ENCODE data around the gene SETD1A. TPM values are rescaled to one million over a fixed set of nuclear protein-coding genes. Genes with fewer than 3 reads are reported as not detected.
A peak's percentile ranks its signal among the peaks of the same experiment; 100 is the strongest.

SETD1A gene
- total RNA-seq (2012; rRNA removed) (0.54 and 0.56 TPM in 2 replicates), polyA plus RNA-seq (2012; rRNA removed) (5.8 and 6.5 TPM in 2 replicates), Bru-seq, nascent RNA (percentile 70 among the genes with signal in this experiment), BruChase-seq, experiment 1, labeled RNA remaining after a 6-hour chase (percentile 67 among the genes with signal in this experiment), BruChase-seq, experiment 2, labeled RNA remaining after a 2-hour chase (percentile 70 among the genes with signal in this experiment)
- 3.3 and 4.8 TPM in 2 replicates for polyA plus RNA-seq (2012; cell fraction: cytosol; rRNA removed)
- polyA plus RNA-seq (2012; cell fraction: nucleus; rRNA removed; ENCODE audit: low replicate concordance), result 16.4 and 29.7 TPM in 2 replicates
- long read RNA-seq, partial matches to known transcripts, result 4 of 5 reads
- long read RNA-seq, other reads (novel, unspliced or antisense), result 1 of 5 reads

DNA sequence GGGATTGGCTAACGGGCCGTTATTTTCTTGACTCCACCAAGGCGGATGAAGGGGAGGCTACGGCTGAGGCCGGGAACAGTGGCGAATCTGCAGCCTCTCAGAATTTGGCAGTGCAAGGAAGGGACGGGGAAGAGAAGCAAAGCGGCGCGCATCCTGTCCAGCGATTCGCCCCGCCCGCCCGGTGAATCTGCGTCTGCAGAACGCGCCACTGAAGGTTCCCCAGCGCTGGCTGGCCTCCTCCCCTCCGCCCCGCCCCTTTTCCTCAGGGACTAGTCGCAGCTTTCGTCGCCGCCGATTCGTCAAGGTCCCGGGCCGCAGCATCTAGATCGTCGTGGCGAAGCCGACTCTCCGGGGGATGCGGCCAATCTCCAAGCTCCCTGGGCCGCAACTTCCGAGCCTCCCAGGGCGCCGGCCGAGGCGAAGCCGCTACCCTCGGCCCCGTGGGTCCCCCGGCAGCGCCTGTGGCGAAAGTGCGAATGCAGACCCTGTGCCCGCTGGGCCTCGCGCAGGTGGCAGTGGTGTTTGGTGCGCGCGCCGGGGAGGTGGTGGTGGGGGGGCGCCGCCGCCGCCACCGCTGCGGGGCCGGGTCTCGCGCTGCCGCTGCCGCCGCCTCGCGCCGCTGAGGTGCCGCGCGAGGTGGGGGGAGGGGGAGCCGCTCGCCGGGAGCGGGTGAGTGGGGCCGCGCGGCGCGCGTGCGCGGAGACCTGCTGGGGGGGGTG lies at the start of gene SETD1A:
TSS of gene SETD1A (plus strand) at position 299 of the 719 bp plus-strand sequence. CDS start 978 bp downstream, outside the sequence.
- H2AK5ac ChIP-seq (ENCODE audit: low read depth, low read length), result peak within 1 kb of the TSS; percentile 92; the same call in 1 of the 2 replicates
- H4K8ac ChIP-seq (ENCODE audit: low read depth in 2 of 2, low read length in 2 of 2), result peak within 1 kb of the TSS; percentile 95 to 98
- peak within 1 kb of the TSS; percentile 92 for H4K91ac ChIP-seq (ENCODE audit: insufficient read depth, low read depth, low read length)
- ATAC-seq (ENCODE audit: low read depth), result peak; percentile 85
- H3K9ac ChIP-seq (ENCODE audit: low read depth, low read length), result peak within 1 kb of the TSS; percentile 95
- peak within 1 kb of the TSS; percentile 96 for H3K14ac ChIP-seq (replicated peaks; ENCODE audit: low read depth, low read length)
- peak within 1 kb of the TSS; percentile 6; the same call in 1 of the 2 replicates for H2BK20ac ChIP-seq (ENCODE audit: low read depth, low read length)
- peak within 1 kb of the TSS; percentile 94; the same call in 1 of the 2 replicates for H3K23ac ChIP-seq (ENCODE audit: low read depth, low read length)
- peaks cover 33 to 44% of the 10 kb centered on the region in 2 experiments for H3K79me1 ChIP-seq (ENCODE audit: low read depth in 1 of 2, low read length in 2 of 2)
- peak within 1 kb of the TSS; percentile 89 for H2BK120ac ChIP-seq (ENCODE audit: low read depth, low read length)
- H3K4me1 ChIP-seq (ENCODE audit: control insufficient read depth, insufficient read depth, low read length), result peaks cover 6% of the 10 kb centered on the region
- WGBS, 2 experiments (ENCODE audit: extremely low coverage in 2 of 2, insufficient read length in 1 of 2), result 0% methylated on average over 34 of the region's 85 CpGs; no CpG with 5 or more reads in 1 of the 2 experiments
- H3K9me1 ChIP-seq (ENCODE audit: insufficient read depth, low read length), result no peaks in the 10 kb centered on the region; the same call in 1 of the 2 replicates
- no peaks in the 10 kb centered on the region for H3K27me3 ChIP-seq (ENCODE audit: control insufficient read depth, insufficient read depth, low read length)
- peak within 1 kb of the TSS; percentile 95 for H3K27ac ChIP-seq (ENCODE audit: insufficient read depth, low read length)
- POLR2A ChIA-PET (ENCODE audit: unreplicated experiment), result no interaction called here
- intact Hi-C loops (cut with micrococcal nuclease), result loop anchor here (1.0 to 10.0 kb wide), 3 partner anchors 117 to 907 kb away; partner anchors contain the start of genes ZNF646 and ZNF668
- peak within 1 kb of the TSS; percentile 98 for H3K4ac ChIP-seq (ENCODE audit: low read depth, low read length)
- H2BK5ac ChIP-seq (ENCODE audit: low read depth, low read length, poor library complexity, severe bottlenecking), result peak within 1 kb of the TSS; percentile 98
- peak within 1 kb of the TSS; percentile 88; the same call in 1 of the 3 replicates for H2BK15ac ChIP-seq (ENCODE audit: low read depth, low read length)
- peak within 1 kb of the TSS; percentile 96 for H3K4me2 ChIP-seq (ENCODE audit: low read depth, low read length)
- in situ Hi-C loops (cut with MboI; ENCODE audit: low sequenced_read_pairs), result no loop called here
- H3K4me3 ChIP-seq (ENCODE audit: insufficient read depth, low read depth, low read length), result peak within 1 kb of the TSS; percentile 61
- H2AFZ ChIP-seq (replicated peaks; ENCODE audit: low read length, poor library complexity), result peak within 1 kb of the TSS; percentile 99
- CTCF ChIA-PET, result interaction anchor here (0.6 kb wide), 1 partner anchor 510 kb away, joined by 3 read pairs; no protein-coding TSS in a partner anchor
- BruUV-seq (replicated peaks), result no TSS peak
- dilution Hi-C loops (cut with HindIII; ENCODE audit: low sequenced_read_pairs, unreplicated experiment), result no loop called here
- H4K5ac ChIP-seq (ENCODE audit: low read depth, low read length), result peak within 1 kb of the TSS; percentile 81
- peak within 1 kb of the TSS; percentile 94 for H2AK9ac ChIP-seq (replicated peaks; ENCODE audit: low read depth, low read length, poor library complexity)
- H3K9me3 ChIP-seq (ENCODE audit: control insufficient read depth, insufficient read depth, low read length), result no peaks in the 10 kb centered on the region
- H3K18ac ChIP-seq (ENCODE audit: low read depth, low read length), result peak within 1 kb of the TSS; percentile 66
- TF ChIP-seq NFE2L2 (IDR thresholded peaks at IDR 0.05; ENCODE audit: low read depth, low read length) (no peak), MXI1 (IDR thresholded peaks at IDR 0.05; ENCODE audit: borderline replicate concordance, low read depth, low read length) (no peak), RFX5 (IDR thresholded peaks at IDR 0.05; ENCODE audit: low read depth, low read length) (no peak), MAZ (IDR thresholded peaks at IDR 0.05; ENCODE audit: borderline replicate concordance, low read depth, low read length) (peak; percentile 91), RCOR1 (IDR thresholded peaks at IDR 0.05; ENCODE audit: insufficient replicate concordance, low read length) (no peak)
- peaks cover 12% of the 10 kb centered on the region; the same call in 1 of the 2 replicates for H4K20me1 ChIP-seq (ENCODE audit: insufficient read depth, low read length)
- peak; percentile 95 for DNase-seq
- H3K56ac ChIP-seq (ENCODE audit: extremely low read depth, insufficient read depth, low read length), result peak within 1 kb of the TSS; percentile 99
- H3K36me3 ChIP-seq (ENCODE audit: control insufficient read depth, insufficient read depth, low read length), result peaks cover 26% of the 10 kb centered on the region

Measured in IMR-90 (cell line).